Neuronal stem cell (in vitro differentiated cells): ENCODE data around the gene NRAP.

ENCODE experiments used
- DNase-seq: peaks from one replicate; pipeline ENCODE4 v3.0.0-alpha.2; 2013; ENCODE audit warnings: low spot score
- H2AFZ ChIP-seq: one replicate; pipeline ENCODE4 v1.6.1; 2013; ENCODE audit warnings: mild to moderate bottlenecking, low read length, inconsistent platforms
- H2AK5ac ChIP-seq: 2 replicates; pipeline ENCODE4 v1.6.1; 2013; ENCODE audit warnings: low read depth, mild to moderate bottlenecking, inconsistent platforms, low read length, moderate library complexity, mixed read lengths
- H2BK120ac ChIP-seq: 2 replicates; pipeline ENCODE4 v1.6.1; 2013; ENCODE audit warnings: low read depth, mild to moderate bottlenecking, inconsistent platforms, low read length, moderate library complexity, mixed read lengths
- H2BK12ac ChIP-seq: one replicate; pipeline ENCODE4 v1.6.1; 2013; ENCODE audit warnings: low read length, inconsistent platforms
- H2BK15ac ChIP-seq: 2 replicates; pipeline ENCODE4 v1.6.1; 2013; ENCODE audit warnings: mild to moderate bottlenecking, low read length, inconsistent platforms, mixed read lengths
- H2BK5ac ChIP-seq: one replicate; pipeline ENCODE4 v1.6.1; 2013; ENCODE audit warnings: inconsistent platforms, mild to moderate bottlenecking, low read length, moderate library complexity
- H3K14ac ChIP-seq: one replicate; pipeline ENCODE4 v1.6.1; 2013; ENCODE audit warnings: low read length, inconsistent platforms
- H3K18ac ChIP-seq: 2 replicates; pipeline ENCODE4 v1.6.1; 2013; ENCODE audit warnings: low read length, inconsistent platforms
- H3K23ac ChIP-seq: 2 replicates; pipeline ENCODE4 v1.6.1; 2013; ENCODE audit warnings: low read depth, mild to moderate bottlenecking, mixed read lengths, low read length, inconsistent platforms; ENCODE audit not compliant: poor library complexity
- H3K27ac ChIP-seq: replicated peaks from 3 replicates; pipeline ENCODE4 v1.5.1; 2013; ENCODE audit warnings: low read length, inconsistent platforms
- H3K27me3 ChIP-seq, 3 experiments: 2 replicates each; pipeline ENCODE4 v1.6.1; 2013; ENCODE audit warnings: low read length in 3 of 3, mild to moderate bottlenecking in 2 of 3, inconsistent platforms in 1 of 3, low read depth in 1 of 3, mixed read lengths in 1 of 3, moderate library complexity in 1 of 3; ENCODE audit not compliant: control insufficient read depth in 3 of 3, insufficient read depth in 3 of 3
- H3K36me3 ChIP-seq, 2 donors: replicated peaks in 1 of 2; 2 replicates each; pipeline ENCODE4 v1.6.1; 2013; ENCODE audit warnings: low read length in 2 of 2; ENCODE audit not compliant: control insufficient read depth in 2 of 2, insufficient read depth in 2 of 2
- H3K4ac ChIP-seq: 2 replicates; pipeline ENCODE4 v1.6.1; 2013; ENCODE audit warnings: inconsistent platforms, mild to moderate bottlenecking, low read length, moderate library complexity
- H3K4me1 ChIP-seq, 2 donors: 1 replicate in 1 of 2; 2 replicates in 1 of 2; pipeline ENCODE4 v1.6.1; 2013; ENCODE audit warnings: low read length in 2 of 2, low read depth in 1 of 2; ENCODE audit not compliant: control insufficient read depth in 2 of 2, insufficient read depth in 1 of 2
- H3K4me2 ChIP-seq: one replicate; pipeline ENCODE4 v1.6.1; 2013; ENCODE audit warnings: mild to moderate bottlenecking, low read length, inconsistent platforms; ENCODE audit not compliant: insufficient read depth, poor library complexity, severe bottlenecking
- H3K4me3 ChIP-seq, 2 donors: 2 replicates each; pipeline ENCODE4 v1.5.1; 2013; ENCODE audit warnings: low read length in 2 of 2, mild to moderate bottlenecking in 2 of 2, inconsistent platforms in 1 of 2, moderate library complexity in 1 of 2
- H3K79me1 ChIP-seq: one replicate; pipeline ENCODE4 v1.6.1; 2013; ENCODE audit warnings: low read depth, mild to moderate bottlenecking, inconsistent platforms, low read length, moderate library complexity
- H3K9ac ChIP-seq: one replicate; pipeline ENCODE4 v1.6.1; 2013; ENCODE audit warnings: mild to moderate bottlenecking, low read depth, low read length, inconsistent platforms; ENCODE audit not compliant: poor library complexity
- H3K9me3 ChIP-seq, 2 donors: replicated peaks in 1 of 2; 2 replicates each; pipeline versions ENCODE3 to v1.6.1; 2013; ENCODE audit warnings: low read length in 2 of 2, mild to moderate bottlenecking in 2 of 2, inconsistent platforms in 1 of 2, low read depth in 1 of 2, mixed read lengths in 1 of 2, moderate library complexity in 1 of 2; ENCODE audit not compliant: control insufficient read depth in 2 of 2, insufficient read depth in 1 of 2
- H4K8ac ChIP-seq: one replicate; pipeline ENCODE4 v1.6.1; 2013; ENCODE audit warnings: low read depth, mild to moderate bottlenecking, inconsistent platforms, low read length, moderate library complexity
- H4K91ac ChIP-seq: one replicate; pipeline ENCODE4 v1.6.1; 2013; ENCODE audit warnings: low read length, low read depth, mild to moderate bottlenecking, inconsistent platforms; ENCODE audit not compliant: poor library complexity
- WGBS, 2 donors: extraction: QIAGEN DNeasy Blood & Tissue Kit; methylation state at CpG; one replicate each; pipeline ENCODE4 v1.1.7; 2013; ENCODE audit warnings: missing lambda C conversion rate in 2 of 2, mixed read lengths in 1 of 2; ENCODE audit not compliant: insufficient read length in 2 of 2, insufficient replicate concordance in 1 of 2; ENCODE audit errors: extremely low coverage in 2 of 2; 5-methylcytosine and 5-hydroxymethylcytosine counted together

NRAP gene

DNA sequence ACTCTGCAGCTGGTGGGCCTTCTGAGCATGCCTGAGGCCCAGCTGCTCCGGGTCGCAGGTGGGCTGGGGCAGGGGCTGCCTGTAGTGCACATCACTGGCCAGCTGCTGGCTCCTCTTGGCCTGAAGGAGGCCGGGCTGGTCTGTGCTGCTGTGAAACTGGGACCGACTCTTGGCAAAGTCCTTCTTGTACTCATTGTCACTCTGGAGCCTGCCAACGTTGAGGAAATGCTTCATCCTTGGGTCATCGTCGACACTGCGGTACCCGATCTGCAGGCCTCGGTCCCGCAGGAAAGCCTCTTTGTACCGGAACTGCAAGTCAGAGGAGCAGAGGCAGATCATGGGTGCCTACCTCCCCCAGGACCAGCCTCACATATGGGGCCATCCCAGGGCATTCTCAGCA lies 73.3 kb downstream of the NRAP start:
- H2BK12ac ChIP-seq: peak overlapping the region; percentile 67
- H3K14ac ChIP-seq: peak overlapping the region; percentile 3
- no peak overlapping the region for H2BK120ac ChIP-seq
- no peak overlapping the region for H2BK5ac ChIP-seq
- peak overlapping the region; percentile 60 for H3K18ac ChIP-seq
- peaks cover 0 to 8% of the 10 kb centered on the region in 2 donors for H3K4me1 ChIP-seq
- H2AK5ac ChIP-seq: no peak overlapping the region
- H3K27ac ChIP-seq: no peak overlapping the region
- H3K9ac ChIP-seq: peak overlapping the region; percentile 5
- no peaks in the 10 kb centered on the region for H3K36me3 ChIP-seq
- H2BK15ac ChIP-seq: no peak overlapping the region
- no peaks in the 10 kb centered on the region for H3K9me3 ChIP-seq
- DNase-seq: no peak
- peak overlapping the region; percentile 68 for H4K91ac ChIP-seq
- H3K4ac ChIP-seq: no peak overlapping the region
- H4K8ac ChIP-seq: no peak overlapping the region
- no peak overlapping the region for H3K4me3 ChIP-seq
- H3K27me3 ChIP-seq: peaks cover 0 to 15% (median 0%) of the 10 kb centered on the region in 3 experiments
- no peak overlapping the region for H2AFZ ChIP-seq
- H3K4me2 ChIP-seq: no peak overlapping the region
- no CpG with 5 or more reads among the region's 12 CpGs for WGBS, 2 donors
- no peaks in the 10 kb centered on the region for H3K79me1 ChIP-seq
- no peak overlapping the region for H3K23ac ChIP-seq

DNA sequence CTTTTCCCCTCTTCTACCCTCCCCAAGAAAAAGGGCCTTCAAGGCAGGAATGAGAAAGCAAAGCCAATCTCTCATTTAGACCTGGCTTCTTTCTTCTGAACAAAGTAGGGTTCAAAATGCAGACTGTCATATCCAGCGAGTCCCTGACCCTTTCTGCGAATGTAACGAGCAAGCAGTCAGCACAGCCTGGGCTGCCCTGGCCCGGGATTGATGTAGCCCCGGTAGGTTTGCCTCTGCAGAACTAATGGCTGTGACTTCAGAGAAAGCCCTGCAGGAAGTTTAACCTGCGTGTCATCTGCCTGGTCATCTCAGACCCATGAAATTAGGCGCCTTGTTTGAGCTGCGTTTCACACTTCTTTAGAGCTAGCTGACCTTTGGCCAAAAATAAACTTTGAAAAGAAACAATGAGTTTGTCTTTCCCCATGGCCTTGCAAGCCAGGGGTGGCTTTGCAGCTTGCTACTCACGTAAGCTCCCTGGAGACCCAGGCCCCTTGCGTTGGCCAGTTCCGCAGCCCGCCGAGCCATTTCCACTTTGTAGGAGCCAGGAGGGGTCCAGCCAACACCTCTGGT lies 74.6 kb downstream of the NRAP start:
- Histone ChIP-seq H2BK15ac (no peak overlapping the region), H3K4me1 (peaks cover 0 to 3% of the 10 kb centered on the region in 2 donors), H2BK120ac (no peak overlapping the region), H3K18ac (no peak overlapping the region), H2AK5ac (no peak overlapping the region), H2AFZ (no peak overlapping the region), H3K9me3 (no peaks in the 10 kb centered on the region), H3K4me3 (no peak overlapping the region), H3K23ac (no peak overlapping the region), H3K27ac (no peak overlapping the region), H2BK12ac (no peak overlapping the region), H3K79me1 (no peaks in the 10 kb centered on the region), H3K4me2 (no peak overlapping the region), H3K36me3 (no peaks in the 10 kb centered on the region), H4K91ac (no peak overlapping the region), H3K4ac (no peak overlapping the region), H2BK5ac (no peak overlapping the region), H3K27me3 (peaks cover 0 to 8% (median 0%) of the 10 kb centered on the region in 3 experiments), H3K9ac (no peak overlapping the region), H3K14ac (no peak overlapping the region), H4K8ac (no peak overlapping the region)
- DNase-seq: no peak
- WGBS, 2 donors: no CpG with 5 or more reads among the region's 13 CpGs

GRCh38 chr10:113585949-113586348 lies 77.9 kb downstream of the NRAP start:
- WGBS, 2 donors: no CpG with 5 or more reads among the region's 1 CpG
- Histone ChIP-seq H3K9me3 (no peaks in the 10 kb centered on the region), H3K9ac (no peak overlapping the region), H2BK5ac (no peak overlapping the region), H4K91ac (no peak overlapping the region), H2BK12ac (no peak overlapping the region), H2AFZ (no peak overlapping the region), H3K23ac (no peak overlapping the region), H3K27ac (no peak overlapping the region), H2BK120ac (no peak overlapping the region), H3K36me3 (no peaks in the 10 kb centered on the region), H4K8ac (no peak overlapping the region), H3K79me1 (no peaks in the 10 kb centered on the region), H3K27me3 (peaks cover 0 to 5% (median 0%) of the 10 kb centered on the region in 3 experiments), H2BK15ac (no peak overlapping the region), H3K4me3 (no peak overlapping the region), H3K14ac (no peak overlapping the region), H3K4me1 (peaks cover 0 to 2% of the 10 kb centered on the region in 2 donors), H2AK5ac (no peak overlapping the region), H3K4ac (no peak overlapping the region), H3K18ac (no peak overlapping the region), H3K4me2 (no peak overlapping the region)
- no peak for DNase-seq

DNA sequence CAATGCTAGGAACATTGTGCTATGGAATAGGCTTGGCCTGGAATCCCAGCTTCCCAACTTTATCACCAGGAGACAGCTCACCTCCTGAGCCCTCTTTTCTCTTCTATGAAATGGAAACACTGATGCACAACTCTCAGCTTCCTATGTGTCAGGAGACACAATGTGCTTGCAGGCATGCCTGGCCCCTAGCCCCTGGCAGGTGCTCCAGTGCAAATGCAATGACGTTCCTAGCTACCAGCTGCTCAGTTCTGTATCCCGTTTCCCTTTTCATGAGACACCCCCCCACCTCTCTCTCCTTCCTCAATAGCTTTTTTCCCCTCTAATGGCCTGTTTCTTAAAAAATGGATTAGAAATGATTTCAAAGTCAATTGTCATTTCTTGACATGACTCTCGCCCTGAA lies 80.3 kb downstream of the NRAP start:
- H2BK120ac ChIP-seq: no peak overlapping the region
- no peak overlapping the region for H3K27ac ChIP-seq
- peaks cover 0 to 2% of the 10 kb centered on the region in 2 donors for H3K4me1 ChIP-seq
- no peak overlapping the region for H3K18ac ChIP-seq
- no peak overlapping the region for H2BK5ac ChIP-seq
- H4K91ac ChIP-seq: no peak overlapping the region
- no peak overlapping the region for H2AK5ac ChIP-seq
- no peaks in the 10 kb centered on the region for H3K36me3 ChIP-seq
- no peak overlapping the region for H3K23ac ChIP-seq
- H4K8ac ChIP-seq: no peak overlapping the region
- H3K27me3 ChIP-seq: peaks cover 0 to 5% (median 0%) of the 10 kb centered on the region in 3 experiments
- DNase-seq: no peak
- H2BK12ac ChIP-seq: no peak overlapping the region
- H3K14ac ChIP-seq: no peak overlapping the region
- H2BK15ac ChIP-seq: no peak overlapping the region
- no peaks in the 10 kb centered on the region for H3K9me3 ChIP-seq
- H3K4me2 ChIP-seq: no peak overlapping the region
- H3K9ac ChIP-seq: no peak overlapping the region
- no peak overlapping the region for H3K4me3 ChIP-seq
- WGBS, 2 donors: no CpG with 5 or more reads among the region's 3 CpGs
- H2AFZ ChIP-seq: no peak overlapping the region
- no peaks in the 10 kb centered on the region for H3K79me1 ChIP-seq
- H3K4ac ChIP-seq: no peak overlapping the region
